Loucy (cell line): ENCODE measurements around the gene CPEB2.

Experiments
- CTCF ChIP-seq: fragments of 200-600 bp; sonication (generic); conservative IDR thresholded peaks from 2 replicates; pipeline ENCODE4 v1.5.1; 2014; ENCODE audit warnings: mild to moderate bottlenecking, antibody characterized with exemption, low read length
- EZH2phosphoT487 ChIP-seq: fragments of 200-600 bp; IDR thresholded peaks from 2 replicates; pipeline ENCODE4 v1.6.1; 2018; ENCODE audit warnings: antibody characterized with exemption, mild to moderate bottlenecking, moderate library complexity, borderline replicate concordance

GRCh38 chr4:15109600-15109999 is 107.3 kb downstream of the CPEB2 start:
- TF ChIP-seq CTCF (no peak), EZH2phosphoT487 (no peak)
